Liver (tissue), 9 donors: Measurements from ENCODE around the gene SLC17A7. TPM values are rescaled to one million over a fixed set of nuclear protein-coding genes. Genes with fewer than 3 reads are reported as not detected.

Experiments
- DNase-seq: peaks from one replicate; pipeline ENCODE4 v3.0.0-alpha.2; 2017; ENCODE audit warnings: low spot score
- H3K27ac ChIP-seq, 2 donors: one replicate each; pipeline ENCODE4 v1.7.0; 2013; ENCODE audit warnings: inconsistent platforms in 2 of 2, low read length in 2 of 2, control low read depth in 1 of 2, low read depth in 1 of 2, mild to moderate bottlenecking in 1 of 2
- H3K27me3 ChIP-seq, 4 donors: one replicate each; pipeline versions ENCODE4 v1.6.1 to v1.7.0; 2013; ENCODE audit warnings: low read length in 3 of 4, inconsistent platforms in 1 of 4, mild to moderate bottlenecking in 1 of 4, moderate library complexity in 1 of 4; ENCODE audit not compliant: control insufficient read depth in 4 of 4, insufficient read depth in 4 of 4
- H3K36me3 ChIP-seq, 4 donors: one replicate each; pipeline versions ENCODE4 v1.6.1 to v1.7.0; 2013; ENCODE audit warnings: low read length in 3 of 4, mild to moderate bottlenecking in 3 of 4, low read depth in 1 of 4, moderate library complexity in 1 of 4; ENCODE audit not compliant: control insufficient read depth in 4 of 4, insufficient read depth in 3 of 4
- H3K4me1 ChIP-seq, 4 donors: one replicate each; pipeline versions ENCODE4 v1.6.1 to v1.7.0; 2013; ENCODE audit warnings: low read length in 3 of 4, mild to moderate bottlenecking in 3 of 4, moderate library complexity in 1 of 4; ENCODE audit not compliant: control insufficient read depth in 4 of 4, insufficient read depth in 4 of 4
- H3K4me3 ChIP-seq, 3 donors: one replicate each; pipeline versions ENCODE4 v1.6.1 to v1.7.0; 2013; ENCODE audit warnings: low read length in 3 of 3, control low read depth in 1 of 3, low read depth in 1 of 3, mild to moderate bottlenecking in 1 of 3
- H3K9ac ChIP-seq, 2 donors: one replicate each; pipeline ENCODE4 v1.7.0; 2013; ENCODE audit warnings: low read length in 2 of 2, mild to moderate bottlenecking in 2 of 2, moderate library complexity in 2 of 2, control low read depth in 1 of 2, low read depth in 1 of 2
- H3K9me3 ChIP-seq, 4 donors: one replicate each; pipeline versions ENCODE4 v1.6.1 to v1.7.0; 2013; ENCODE audit warnings: low read length in 3 of 4; ENCODE audit not compliant: control insufficient read depth in 4 of 4
- ATF3 ChIP-seq: IDR thresholded peaks from 2 replicates; pipeline ENCODE4 v1.6.1; 2016; ENCODE audit warnings: antibody characterized with exemption
- EGR1 ChIP-seq, 2 donors: IDR thresholded peaks; 2 replicates each; pipeline ENCODE4 v1.6.1; 2016 to 2018; ENCODE audit warnings: antibody characterized with exemption in 2 of 2, low read depth in 2 of 2
- FOXA1 ChIP-seq: IDR thresholded peaks from 2 replicates; pipeline ENCODE4 v1.6.1; 2016; ENCODE audit warnings: antibody characterized with exemption
- FOXA2 ChIP-seq: IDR thresholded peaks from 2 replicates; pipeline ENCODE4 v1.6.1; 2016; ENCODE audit warnings: antibody characterized with exemption
- HNF4A ChIP-seq, 2 donors: conservative IDR thresholded peaks; 2 replicates each; pipeline ENCODE4 v1.6.1; 2016; ENCODE audit warnings: antibody characterized with exemption in 2 of 2, mild to moderate bottlenecking in 2 of 2
- HNF4G ChIP-seq: IDR thresholded peaks from 2 replicates; pipeline ENCODE4 v1.6.1; 2016; ENCODE audit warnings: antibody characterized with exemption
- JUND ChIP-seq, 2 donors: IDR thresholded peaks; 2 replicates each; pipeline ENCODE4 v1.6.1; 2016; ENCODE audit warnings: antibody characterized with exemption in 2 of 2
- MAX ChIP-seq: IDR thresholded peaks from 2 replicates; pipeline ENCODE4 v1.6.1; 2016; ENCODE audit warnings: antibody characterized with exemption
- RAD21 ChIP-seq, 2 donors: IDR thresholded peaks; 2 replicates each; pipeline ENCODE4 v1.6.1; 2016; ENCODE audit warnings: antibody characterized with exemption in 2 of 2, mild to moderate bottlenecking in 2 of 2
- REST ChIP-seq: IDR thresholded peaks from 2 replicates; pipeline ENCODE4 v1.6.1; 2016; ENCODE audit warnings: antibody characterized with exemption, mild to moderate bottlenecking
- RXRA ChIP-seq, 2 donors: IDR thresholded peaks; 2 replicates each; pipeline ENCODE4 v1.6.1; 2017 to 2018; ENCODE audit warnings: antibody characterized with exemption in 2 of 2, mild to moderate bottlenecking in 1 of 2
- TAF1 ChIP-seq: conservative IDR thresholded peaks from 2 replicates; pipeline ENCODE4 v1.6.1; 2016; ENCODE audit warnings: antibody characterized with exemption, mild to moderate bottlenecking
- YY1 ChIP-seq: IDR thresholded peaks from 2 replicates; pipeline ENCODE4 v1.6.1; 2016; ENCODE audit warnings: antibody characterized with exemption, mild to moderate bottlenecking
- ZBTB33 ChIP-seq: IDR thresholded peaks from 2 replicates; pipeline ENCODE4 v1.6.1; 2016; ENCODE audit warnings: antibody characterized with exemption
- WGBS: extraction: QIAGEN DNeasy Blood & Tissue Kit; methylation state at CpG from one replicate; pipeline ENCODE4 v1.1.7; 2013; 5-methylcytosine and 5-hydroxymethylcytosine counted together
- polyA plus RNA-seq, 2 donors: library from polyadenylated mRNA; stranded (reverse) in 1 of 2; unstranded in 1 of 2; fragments of 200-250 nt in 1 of 2; fragments of >200 nt in 1 of 2; fragmentation: Nextera tagmentation in 1 of 2; extraction: Ambion mirVana in 1 of 2; gene quantifications; one replicate each; pipeline versions ENCODE4 v1.2.1 to v1.2.3, GENCODE V29; 2013 to 2015
- total RNA-seq, 2 donors: library from RNA; depleted of rRNA; stranded (reverse); fragments of >200 nt; gene quantifications; one replicate each; pipeline ENCODE4 v1.2.3, GENCODE V29; 2014
- donor health status: healthy.
- donor health status: healthy.
- donor health status: healthy.
- donor health status: healthy.
- donor health status: healthy.

Gene SLC17A7
- total and polyA plus RNA-seq, 4 donors, result 0.06 to 0.08 TPM; not detected in 2

GRCh38 chr19:49407482-49408015, 33.8 kb downstream of the SLC17A7 start (continued):
- TF ChIP-seq REST, result no peak

- WGBS, result 80% methylated on average over 7 of the region's 7 CpGs
- H3K4me3 ChIP-seq, result no peak overlapping the region
- no peak for DNase-seq
These were observed 34.2 kb downstream of the SLC17A7 start for GRCh38 chr19:49407079-49407478.

GRCh38 chr19:49403404-49404187, 37.7 kb downstream of the SLC17A7 start:
- Histone ChIP-seq H3K27me3 (no peaks in the 10 kb centered on the region), H3K36me3 (no peaks in the 10 kb centered on the region), H3K4me1 (no peaks in the 10 kb centered on the region), H3K9me3 (no peaks in the 10 kb centered on the region), H3K9ac (no peak overlapping the region), H3K27ac (no peak overlapping the region), H3K4me3 (no peak overlapping the region)
- DNase-seq, result no peak
- TF ChIP-seq TAF1, result no peak
- TF ChIP-seq HNF4A (conservative IDR thresholded peaks at IDR 0.05), result no peak
- TF ChIP-seq ATF3, result no peak
- TF ChIP-seq ZBTB33, result no peak
- TF ChIP-seq MAX, result no peak
- no peak for TF ChIP-seq FOXA1
- no peak for TF ChIP-seq RXRA (IDR thresholded peaks at IDR 0.05)
- TF ChIP-seq FOXA2, result no peak
- no peak for TF ChIP-seq JUND (IDR thresholded peaks at IDR 0.05)
- 60% methylated on average over 7 of the region's 7 CpGs for WGBS

More at GRCh38 chr19:49407079-49407478, 34.2 kb downstream of the SLC17A7 start:
- Histone ChIP-seq H3K27ac (no peak overlapping the region), H3K9me3 (no peaks in the 10 kb centered on the region), H3K27me3 (peaks cover 0 to 2% (median 0%) of the 10 kb centered on the region in 4 donors), H3K4me1 (no peaks in the 10 kb centered on the region), H3K36me3 (no peaks in the 10 kb centered on the region), H3K9ac (no peak overlapping the region)
- TF ChIP-seq ATF3 (no peak), FOXA2 (no peak), JUND (IDR thresholded peaks at IDR 0.05) (no peak), YY1 (no peak), ZBTB33 (no peak), FOXA1 (no peak), RAD21 (IDR thresholded peaks at IDR 0.05) (no peak), EGR1 (IDR thresholded peaks at IDR 0.05; ENCODE audit: low read depth in 2 of 2) (no peak), TAF1 (no peak), HNF4A (conservative IDR thresholded peaks at IDR 0.05) (no peak), HNF4G (no peak), RXRA (IDR thresholded peaks at IDR 0.05) (no peak)
